AG08396 (cell line): Measurements from ENCODE around the gene TSPAN16.
A peak's percentile ranks its signal among the peaks of the same experiment; 100 is the strongest.

Experiments used
- DNase-seq: peaks from one replicate; pipeline ENCODE4 v3.0.0; 2012; ENCODE audit warnings: low spot score, mixed read lengths

The TSPAN16 gene

DNA sequence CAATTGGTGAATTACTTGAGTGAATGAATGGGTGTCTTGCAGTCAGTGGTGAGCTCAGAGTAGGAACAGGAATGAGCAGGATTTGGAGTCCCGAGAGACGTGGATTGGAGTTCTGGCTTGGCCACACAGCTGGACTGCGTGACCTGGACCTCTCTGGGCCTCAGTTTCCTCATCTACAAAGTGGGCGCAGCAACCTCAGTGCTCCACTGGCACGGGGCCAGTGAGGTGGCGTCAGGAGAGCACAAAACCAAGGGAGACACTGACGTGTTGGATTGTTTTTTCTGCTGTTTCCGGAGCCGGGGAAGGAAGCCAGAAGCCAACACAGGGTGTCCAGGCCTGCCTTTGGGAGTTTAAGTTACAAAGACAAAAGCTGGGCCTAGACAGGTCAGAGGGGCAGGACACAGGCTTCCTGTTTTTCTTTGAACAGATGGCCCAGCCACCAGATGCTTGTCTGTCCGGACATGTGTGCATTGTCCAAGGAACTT, 27.1 kb upstream of the TSPAN16 start:
- peak; percentile 66 for DNase-seq

DNA sequence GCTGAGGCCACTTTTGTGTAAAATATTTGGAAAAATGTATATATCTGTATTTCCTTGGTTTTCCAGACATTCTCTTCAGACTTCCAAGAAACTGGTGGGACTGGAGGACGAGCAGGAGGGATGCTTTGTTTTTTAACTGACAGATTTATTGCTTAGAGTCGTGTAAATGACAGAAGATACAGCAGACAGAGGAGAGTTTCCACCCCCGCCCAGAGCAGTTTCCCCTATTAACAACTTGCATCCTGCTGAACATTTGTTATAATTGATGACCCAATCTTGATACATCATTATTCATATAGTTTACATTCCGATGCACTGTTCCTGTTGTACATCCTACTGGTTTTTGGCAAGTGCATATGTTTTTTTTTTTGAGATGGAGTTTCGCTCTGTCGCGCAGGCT, 26.6 kb upstream of the TSPAN16 start:
- no peak for DNase-seq

DNA sequence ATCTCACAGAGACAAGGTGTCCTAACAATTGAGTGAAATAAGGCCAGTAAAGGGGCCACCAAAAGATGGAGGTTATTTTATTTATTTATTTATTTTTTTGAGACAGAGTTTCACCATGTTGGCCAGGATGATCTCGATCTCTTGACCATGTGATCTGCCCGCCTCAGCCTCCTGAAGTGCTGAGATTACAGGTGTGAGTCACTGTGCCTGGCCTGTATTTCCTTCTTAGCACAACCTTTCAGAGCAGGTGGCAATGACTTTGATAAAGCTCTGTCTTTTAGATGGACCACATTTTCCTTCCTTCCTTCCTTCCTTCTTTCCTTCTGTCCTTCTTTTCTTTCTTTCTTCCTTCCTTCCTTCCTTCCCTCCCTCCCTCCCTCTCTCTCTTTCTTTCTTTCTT, 22.7 kb upstream of the TSPAN16 start:
- DNase-seq = no peak

DNA sequence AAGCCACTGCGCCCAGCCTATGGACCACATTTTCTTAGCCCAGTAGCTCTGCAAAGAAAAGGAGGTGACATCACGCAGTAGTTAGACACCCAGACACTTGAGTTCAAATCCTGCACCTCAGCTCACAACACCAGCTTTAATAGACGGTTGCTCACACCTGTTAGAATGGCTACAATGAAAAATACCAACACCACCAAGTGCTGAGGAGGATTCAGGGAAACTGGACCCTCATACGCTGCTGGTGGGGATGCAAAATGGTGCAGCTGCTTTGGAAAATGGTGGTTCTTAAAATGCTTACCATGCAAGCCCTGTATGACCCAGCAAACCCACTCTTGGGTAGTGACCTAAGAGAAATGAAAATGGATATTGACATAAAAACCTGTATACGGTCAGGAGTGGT, 22.0 kb upstream of the TSPAN16 start:
- no peak for DNase-seq

DNA sequence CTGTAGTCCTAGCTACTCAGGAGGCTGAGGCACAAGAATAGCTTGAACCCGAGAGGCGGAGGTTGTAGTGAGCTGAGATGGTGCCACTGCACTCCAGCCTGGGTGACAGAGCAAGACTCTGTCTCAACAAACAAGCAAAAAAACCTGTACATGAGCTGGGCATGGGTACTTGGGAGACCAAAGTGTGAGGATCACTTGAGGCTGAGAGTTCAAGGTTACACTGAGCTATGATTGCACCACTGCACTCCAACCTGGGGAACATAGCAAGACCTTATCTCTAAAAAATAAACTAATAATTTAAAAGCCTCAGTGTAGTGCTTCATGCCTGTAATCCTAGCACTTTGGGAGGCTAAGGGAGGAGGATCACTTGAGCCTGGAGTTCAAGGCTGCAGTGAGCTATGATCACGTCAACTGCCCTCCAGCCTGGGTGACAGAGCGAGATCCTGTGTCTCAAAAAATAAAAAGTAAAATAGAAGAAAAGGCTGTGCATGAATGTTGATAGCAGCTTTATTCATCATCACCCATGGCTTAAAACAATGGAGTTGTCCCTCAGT, 21.4 kb upstream of the TSPAN16 start:
- DNase-seq = no peak

GRCh38 chr19:11278670-11279069, 17.3 kb upstream of the TSPAN16 start:
- no peak for DNase-seq

- no peak for DNase-seq
Measured at GRCh38 chr19:11279505-11280236, 16.3 kb upstream of the TSPAN16 start.

- DNase-seq = no peak
Measured at GRCh38 chr19:11281356-11282049, 14.5 kb upstream of the TSPAN16 start.

GRCh38 chr19:11284515-11284914, 11.4 kb upstream of the TSPAN16 start:
- no peak for DNase-seq

- DNase-seq = no peak
Measured at GRCh38 chr19:11286312-11286974, 9.5 kb upstream of the TSPAN16 start.

DNA sequence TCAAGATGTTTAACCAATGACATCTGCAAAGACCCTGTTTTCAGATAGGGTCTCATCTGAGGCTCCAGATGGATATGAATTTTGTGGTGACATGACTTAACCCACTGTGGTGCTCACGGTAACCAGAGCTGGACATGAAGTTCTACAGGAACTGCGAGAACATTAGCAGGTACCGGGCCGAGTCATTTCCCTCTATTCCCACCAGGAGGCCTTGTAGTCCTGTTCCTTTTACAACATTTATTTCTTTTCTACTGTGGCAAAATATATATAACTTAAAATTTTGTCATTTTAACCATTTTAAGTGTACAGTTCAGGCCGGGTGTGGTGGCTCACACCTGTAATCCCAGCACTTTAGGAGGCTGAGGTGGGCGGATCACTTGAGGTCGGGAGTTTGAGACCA, 7.6 kb upstream of the TSPAN16 start:
- peak; percentile 57 for DNase-seq

- no peak for DNase-seq
Measured at GRCh38 chr19:11290256-11290655, 5.7 kb upstream of the TSPAN16 start.

- DNase-seq = no peak
Measured at GRCh38 chr19:11291415-11291814, 4.5 kb upstream of the TSPAN16 start.

- DNase-seq = no peak
Measured at GRCh38 chr19:11291991-11292390, 4.0 kb upstream of the TSPAN16 start.

- DNase-seq = peak; percentile 94
Measured at GRCh38 chr19:11293433-11294389, 2.2 kb upstream of the TSPAN16 start.

DNA sequence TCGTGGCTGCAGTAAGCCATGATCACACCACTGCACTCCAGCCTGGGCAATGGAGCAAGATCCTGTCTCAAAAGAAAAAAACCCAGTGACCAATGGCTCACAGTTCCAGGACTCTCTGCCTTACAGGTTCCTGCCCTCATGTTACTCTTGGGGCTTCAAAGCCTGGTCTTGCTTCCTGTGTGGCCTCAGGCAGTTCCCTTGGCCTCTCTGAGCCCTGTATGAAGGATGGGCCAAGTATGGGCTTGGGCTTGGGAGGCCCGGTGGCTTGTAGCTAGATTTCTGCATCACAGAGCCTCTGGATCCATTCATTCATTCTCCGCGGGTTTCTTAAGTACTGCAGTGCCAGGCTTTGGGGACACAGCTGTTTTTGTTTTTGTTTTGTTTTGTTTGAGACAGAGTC, 780 bp upstream of the TSPAN16 start:
- DNase-seq = no peak

DNA sequence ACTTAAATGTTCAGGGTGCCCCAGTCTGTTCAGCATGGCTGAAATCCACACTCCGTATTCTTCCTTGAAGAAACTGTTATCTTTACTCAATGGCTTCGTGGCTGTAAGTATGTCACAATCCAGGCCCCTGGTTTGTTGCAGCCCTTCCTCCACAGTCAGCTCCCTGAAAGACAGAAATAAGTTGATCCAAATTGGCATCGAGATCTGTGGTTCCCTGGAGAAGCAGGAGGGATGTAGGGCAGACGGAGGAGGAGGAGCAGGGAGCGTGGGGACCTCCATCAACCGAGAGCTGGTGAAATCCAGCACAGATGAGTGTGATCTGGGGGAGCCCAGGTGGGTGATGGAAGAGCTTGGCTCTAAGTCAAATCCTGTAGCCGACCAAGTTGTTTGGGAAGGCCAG, 304 bp downstream of the TSPAN16 start:
- DNase-seq = no peak

GRCh38 chr19:11299946-11300810, 4.2 kb downstream of the TSPAN16 start:
- no peak for DNase-seq

GRCh38 chr19:11300811-11301120, 4.8 kb downstream of the TSPAN16 start:
- DNase-seq = no peak

DNA sequence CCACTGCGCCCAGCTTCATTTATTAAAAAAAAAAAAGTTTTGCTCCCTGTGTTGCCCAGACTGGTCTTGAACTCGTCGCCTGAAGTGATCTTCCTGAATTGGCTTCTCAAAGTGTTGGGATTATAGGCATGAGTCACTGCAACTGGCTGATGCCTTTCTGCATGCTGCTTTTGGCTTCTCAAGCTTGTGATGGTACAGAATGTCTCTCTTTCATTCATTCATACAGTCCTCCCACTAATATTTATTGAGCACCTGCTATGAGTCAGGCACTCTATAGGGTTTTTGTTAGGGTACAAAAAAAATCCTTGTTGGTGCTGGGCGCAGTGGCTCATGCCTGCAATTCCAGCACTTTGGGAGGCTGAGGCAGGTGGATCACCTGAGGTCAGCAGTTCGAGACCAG, 9.0 kb downstream of the TSPAN16 start:
- no peak for DNase-seq

GRCh38 chr19:11306337-11306736, 10.4 kb downstream of the TSPAN16 start:
- DNase-seq = no peak
